ENCODE data around the gene NELFE. TPM values are rescaled to one million over a fixed set of nuclear protein-coding genes. Genes with fewer than 3 reads are reported as not detected.
A peak's percentile ranks its signal among the peaks of the same experiment; 100 is the strongest.

Gene NELFE
- total RNA-seq, 1 experiment from 2014 or later, result 235 TPM

DNA sequence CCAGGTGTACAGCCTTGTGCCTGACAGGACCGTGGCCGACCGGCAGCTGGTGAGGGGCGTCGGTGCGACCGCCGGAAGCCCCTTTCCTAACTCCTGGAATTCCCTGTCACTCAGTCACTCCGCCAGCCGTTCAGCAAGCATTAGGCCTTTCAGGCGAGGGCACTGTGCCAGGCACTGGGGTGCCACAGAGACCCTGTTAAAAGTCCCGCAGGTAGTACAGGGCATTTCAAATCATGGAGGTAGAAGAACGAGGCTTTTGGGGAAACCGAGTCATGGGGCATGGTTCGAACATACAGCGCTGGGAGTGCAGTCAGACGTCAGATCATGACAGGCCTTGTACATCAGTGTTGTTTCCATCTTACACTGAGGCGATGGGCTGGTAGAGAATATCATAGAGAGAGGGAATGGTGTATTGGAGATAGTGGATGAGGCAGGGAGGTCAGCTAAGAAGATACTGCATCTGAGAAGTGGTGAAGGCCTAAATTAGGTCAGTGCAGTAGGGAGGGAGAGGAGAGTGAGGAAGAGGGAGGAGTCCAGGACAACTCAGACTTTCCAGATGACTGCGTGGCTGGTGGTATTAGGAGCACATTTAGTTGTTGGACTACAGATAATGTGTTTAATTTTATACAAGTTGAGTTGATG, 14.1 kb upstream of the NELFE start:
- DNase-seq (ENCODE audit: low read depth), result peak; percentile 42

DNA sequence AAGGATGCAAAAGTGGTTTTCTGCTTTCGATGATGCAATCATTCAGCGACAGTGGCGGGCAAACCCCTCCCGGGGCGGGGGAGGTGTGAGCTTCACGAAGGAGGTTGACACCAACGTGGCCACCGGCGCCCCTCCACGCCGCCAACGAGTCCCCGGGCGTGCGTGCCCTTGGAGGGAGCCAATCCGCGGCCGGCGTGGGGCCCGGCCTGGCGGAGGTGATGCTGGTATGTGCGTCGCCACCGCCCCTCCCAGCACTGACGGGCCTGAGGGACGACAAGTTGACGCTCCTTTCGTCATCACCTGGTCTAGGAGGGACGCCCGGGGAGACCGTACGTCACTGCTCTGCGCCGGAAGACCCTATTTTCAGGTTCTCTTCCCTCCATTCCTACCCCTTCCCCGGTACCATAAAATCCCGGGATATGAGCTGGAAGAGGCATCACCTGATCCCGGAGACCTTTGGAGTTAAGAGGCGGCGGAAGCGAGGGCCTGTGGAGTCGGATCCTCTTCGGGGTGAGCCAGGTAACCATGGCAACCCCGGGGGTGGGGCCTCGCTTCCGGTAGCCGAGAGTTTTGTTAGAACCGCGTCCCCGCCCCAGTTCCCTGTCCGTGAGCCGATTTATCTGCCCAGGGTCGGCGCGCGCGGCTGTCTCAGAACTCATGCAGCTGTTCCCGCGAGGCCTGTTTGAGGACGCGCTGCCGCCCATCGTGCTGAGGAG, 13.4 kb upstream of the NELFE start, which contains the start of gene DXO:
Gene DXO (minus strand): TSS at position 146 of the 716 bp plus-strand sequence. CDS start 463 bp downstream, outside the sequence.
- DNase-seq (ENCODE audit: low read depth), result peak; percentile 98

- no peak for DNase-seq (ENCODE audit: low read depth)
Observed at GRCh38 chr6:31971279-31971992, 12.7 kb upstream of the NELFE start.

GRCh38 chr6:31970604-31971271, 12.0 kb upstream of the NELFE start:
- DNase-seq (ENCODE audit: low read depth), result no peak

GRCh38 chr6:31969712-31970603, 11.2 kb upstream of the NELFE start:
- no peak for DNase-seq (ENCODE audit: low read depth)

DNA sequence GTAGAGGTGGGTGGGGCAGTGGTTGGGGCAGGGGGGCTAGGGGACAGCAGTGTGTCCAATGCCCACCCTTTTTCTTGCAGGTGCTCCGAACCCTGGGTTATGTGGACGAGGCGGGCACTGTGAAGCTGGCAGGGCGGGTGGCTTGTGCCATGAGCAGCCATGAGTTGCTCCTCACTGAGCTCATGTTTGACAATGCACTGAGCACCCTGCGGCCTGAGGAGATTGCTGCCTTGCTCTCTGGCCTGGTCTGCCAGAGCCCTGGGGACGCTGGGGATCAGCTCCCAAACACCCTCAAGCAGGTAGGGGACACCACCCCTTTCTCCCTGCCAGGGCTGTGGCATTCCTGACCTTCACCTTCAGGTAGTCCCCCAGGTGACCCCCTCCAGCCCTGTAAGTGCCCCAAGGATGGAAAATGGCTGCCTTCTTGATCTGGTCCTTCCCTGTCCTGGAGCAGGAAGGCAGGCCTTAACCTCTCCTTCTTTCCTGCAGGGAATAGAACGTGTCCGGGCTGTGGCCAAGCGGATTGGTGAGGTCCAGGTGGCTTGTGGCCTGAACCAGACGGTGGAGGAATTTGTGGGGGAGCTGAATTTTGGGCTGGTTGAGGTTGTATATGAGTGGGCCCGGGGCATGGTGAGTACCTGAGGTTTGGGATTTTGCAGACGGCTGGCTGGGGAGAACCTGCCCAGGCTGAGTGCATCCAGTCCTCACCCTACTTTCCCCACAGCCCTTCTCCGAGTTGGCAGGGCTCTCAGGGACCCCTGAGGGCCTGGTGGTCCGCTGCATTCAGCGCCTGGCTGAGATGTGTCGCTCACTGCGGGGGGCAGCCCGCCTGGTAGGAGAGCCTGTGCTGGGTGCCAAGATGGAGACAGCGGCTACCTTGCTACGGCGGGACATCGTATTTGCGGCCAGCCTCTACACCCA, 10.3 kb upstream of the NELFE start:
- DNase-seq (ENCODE audit: low read depth), result no peak

- no peak for DNase-seq (ENCODE audit: low read depth)
Observed at GRCh38 chr6:31968326-31968725, 9.6 kb upstream of the NELFE start.

- no peak for DNase-seq (ENCODE audit: low read depth)
Observed at GRCh38 chr6:31967926-31968320, 9.2 kb upstream of the NELFE start.

GRCh38 chr6:31966997-31967925, 8.5 kb upstream of the NELFE start:
- no peak for DNase-seq (ENCODE audit: low read depth)

DNA sequence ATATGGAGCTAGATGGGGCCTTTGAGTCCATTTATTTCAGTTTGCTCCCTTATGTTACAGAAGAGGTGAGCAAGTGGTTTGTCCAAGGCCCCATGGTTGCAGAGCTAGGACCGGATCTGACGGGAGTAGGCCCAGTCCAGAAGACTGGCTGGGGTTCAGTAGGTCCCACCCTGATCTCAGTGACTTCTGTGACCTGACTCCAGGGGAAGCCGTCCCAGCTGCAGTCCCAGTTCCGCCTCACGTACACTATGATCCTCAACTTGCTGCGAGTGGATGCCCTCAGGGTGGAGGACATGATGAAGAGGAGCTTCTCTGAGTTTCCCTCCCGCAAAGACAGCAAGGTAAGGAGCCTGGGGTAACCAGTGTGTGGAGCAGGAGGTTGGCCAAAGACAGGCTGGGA, 7.7 kb upstream of the NELFE start:
- DNase-seq (ENCODE audit: low read depth), result no peak

DNA sequence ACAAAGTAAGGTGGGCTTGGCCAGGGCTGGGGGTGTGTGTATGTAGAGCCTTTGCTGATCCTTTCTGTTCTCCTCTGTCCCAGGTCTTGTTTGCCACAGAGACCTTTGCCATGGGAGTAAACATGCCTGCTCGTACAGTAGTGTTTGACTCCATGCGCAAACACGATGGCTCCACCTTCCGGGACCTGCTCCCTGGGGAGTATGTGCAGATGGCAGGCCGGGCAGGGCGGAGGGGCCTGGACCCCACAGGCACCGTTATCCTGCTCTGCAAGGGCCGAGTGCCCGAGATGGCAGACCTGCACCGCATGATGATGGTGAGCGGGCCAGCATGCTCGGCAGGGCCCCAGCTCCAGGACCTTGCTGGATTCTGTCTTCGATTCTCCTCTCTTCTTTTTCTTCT, 6.9 kb upstream of the NELFE start:
- no peak for DNase-seq (ENCODE audit: low read depth)

- no peak for DNase-seq (ENCODE audit: low read depth)
Observed at GRCh38 chr6:31963921-31964320, 5.2 kb upstream of the NELFE start.

DNA sequence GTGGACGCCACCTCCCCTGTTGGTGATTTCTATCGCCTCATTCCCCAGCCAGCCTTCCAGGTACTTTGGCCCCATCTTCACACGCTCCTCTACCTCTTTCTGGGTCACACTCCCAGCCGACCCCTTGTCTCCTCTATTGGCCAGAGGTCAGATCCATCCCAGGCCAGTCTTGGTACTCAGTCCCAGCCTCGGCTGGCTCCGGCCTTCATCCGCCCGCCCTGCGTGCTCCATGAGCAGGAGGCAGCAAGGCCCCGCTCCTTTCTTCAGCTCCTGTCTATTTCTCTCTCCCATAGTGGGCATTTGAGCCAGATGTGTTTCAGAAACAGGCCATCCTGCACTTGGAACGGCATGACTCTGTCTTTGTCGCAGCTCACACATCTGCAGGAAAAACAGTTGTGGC, 2.8 kb upstream of the NELFE start:
- no peak for DNase-seq (ENCODE audit: low read depth)

- DNase-seq (ENCODE audit: low read depth), result no peak
Observed at GRCh38 chr6:31958412-31958740, 395 bp downstream of the NELFE start.

DNA sequence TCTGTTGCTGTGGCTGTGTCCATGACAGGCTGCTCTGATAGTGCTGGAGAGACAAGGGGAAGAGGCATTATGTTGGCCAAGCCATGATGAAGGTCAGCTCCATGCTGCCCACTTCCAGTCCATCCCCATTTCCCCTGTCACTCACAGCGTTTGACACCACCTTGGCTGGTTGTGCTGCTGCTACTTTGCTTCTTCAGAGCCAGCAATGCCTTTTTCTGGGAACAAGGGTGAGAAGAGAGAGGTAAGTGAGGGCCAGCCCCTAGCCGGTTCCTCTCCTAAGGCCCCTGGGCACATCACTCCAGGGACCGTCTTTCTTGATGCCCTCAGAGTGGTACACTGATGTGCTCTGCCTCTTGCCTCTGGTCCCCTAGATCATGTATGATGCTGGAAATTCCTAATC, 2.0 kb downstream of the NELFE start:
- DNase-seq (ENCODE audit: low read depth), result no peak

DNA sequence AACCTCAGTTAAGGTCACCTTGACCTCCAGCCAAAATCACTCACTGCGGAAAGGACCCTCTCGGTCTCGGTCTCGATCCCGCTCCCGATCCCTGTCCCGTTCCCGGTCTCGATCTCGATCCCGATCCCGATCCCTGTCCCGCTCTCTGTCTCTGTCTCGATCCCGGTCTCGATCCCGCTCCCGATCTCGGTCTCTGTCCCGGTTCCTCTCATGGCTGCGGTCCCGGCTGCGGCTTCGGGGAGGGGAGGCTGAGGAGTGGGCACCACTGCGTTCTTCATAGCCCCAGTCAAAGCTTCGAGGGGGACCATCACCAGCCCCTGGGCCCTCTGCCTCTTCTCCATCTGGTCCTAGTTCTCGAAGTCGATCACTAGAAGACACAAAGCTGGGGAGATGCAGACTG, 4.3 kb downstream of the NELFE start:
- no peak for DNase-seq (ENCODE audit: low read depth)

DNA sequence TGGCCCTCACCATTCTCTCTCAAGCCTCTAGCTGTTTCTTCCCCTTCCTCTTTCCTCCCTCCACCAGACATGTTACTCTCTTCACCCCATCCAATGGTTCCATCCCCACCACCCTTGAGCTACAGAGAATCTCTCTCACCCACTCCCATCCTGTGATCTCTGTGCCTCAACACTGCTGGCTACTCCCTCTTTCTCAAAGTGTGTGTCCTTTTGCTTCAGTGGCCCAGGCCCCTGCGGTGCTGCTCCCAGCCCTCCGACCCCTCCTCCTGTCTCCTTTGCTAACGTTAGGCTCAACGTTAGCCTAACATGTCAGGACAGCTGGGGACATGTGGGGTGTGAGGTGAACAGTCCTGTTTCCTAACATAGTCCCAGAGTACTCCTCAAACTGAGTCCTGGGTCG, 5.9 kb downstream of the NELFE start:
- DNase-seq (ENCODE audit: low read depth), result no peak

DNA sequence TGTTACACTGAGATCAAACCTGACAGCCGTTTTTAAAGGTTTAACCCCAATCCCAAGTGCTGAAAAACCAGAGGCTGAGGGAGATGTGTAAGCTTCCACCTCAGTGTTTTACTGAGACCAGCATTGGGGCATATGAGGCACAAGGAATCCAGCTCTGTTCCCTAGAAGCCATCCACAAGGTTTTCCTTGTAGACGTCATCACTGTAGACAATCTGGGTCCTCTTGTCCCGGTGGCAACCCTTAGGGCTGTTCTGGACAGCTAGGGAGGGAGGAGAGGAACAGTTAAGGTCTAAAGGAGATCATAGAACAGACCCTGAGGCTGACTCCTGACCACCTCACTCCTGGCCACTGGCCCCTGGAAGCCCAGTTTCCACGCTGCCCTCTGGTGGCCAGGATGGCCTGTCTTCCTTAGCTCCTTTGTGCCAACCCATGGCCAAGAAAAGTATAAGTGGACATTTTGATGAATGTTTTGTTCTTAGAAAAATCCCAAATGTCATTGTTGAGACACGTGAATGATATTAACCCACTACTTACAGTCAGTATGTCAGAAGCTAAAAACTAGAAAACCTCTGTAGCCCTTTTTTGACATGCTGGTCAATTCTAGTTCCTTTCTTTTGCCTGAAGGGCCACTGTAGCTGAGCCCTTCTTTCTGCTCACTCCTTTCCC, 6.5 kb downstream of the NELFE start:
- peak; percentile 65 for DNase-seq (ENCODE audit: low read depth)
